ENCODE results near the gene OGFR. TPM values are rescaled to one million over a fixed set of nuclear protein-coding genes. Genes with fewer than 3 reads are reported as not detected.

OGFR gene
- total RNA-seq, 1 experiment from 2014 or later = 80.1 TPM

GRCh38 chr20:62761759-62762131 is 42.9 kb upstream of the OGFR start:
- Mint-ChIP-seq H3K9me3 (ENCODE audit: low read depth, unreplicated experiment) (no peaks in the 10 kb centered on the region), H3K4me3 (ENCODE audit: low read depth, unreplicated experiment) (no peak overlapping the region), H3K4me1 (ENCODE audit: low read depth, unreplicated experiment) (peaks cover 14% of the 10 kb centered on the region), H3K27ac (ENCODE audit: unreplicated experiment) (no peak overlapping the region), H3K36me3 (ENCODE audit: insufficient read depth, unreplicated experiment) (no peaks in the 10 kb centered on the region), H3K27me3 (ENCODE audit: unreplicated experiment) (peaks cover 80% of the 10 kb centered on the region)
- DNase-seq = no peak
- BruUV-seq (replicated peaks) = no TSS peak
- intact Hi-C loops (cut with micrococcal nuclease; ENCODE audit: unreplicated experiment) = no loop called here
- CTCF ChIA-PET = interaction anchor here (0.6 kb wide), 1 partner anchor 43 kb away, joined by 3 read pairs; no protein-coding TSS in a partner anchor
- TF ChIP-seq CTCF (IDR thresholded peaks at IDR 0.05; ENCODE audit: unreplicated experiment) = no peak

GRCh38 chr20:62762376-62762775 is 42.3 kb upstream of the OGFR start:
- no peak for DNase-seq
- intact Hi-C loops (cut with micrococcal nuclease; ENCODE audit: unreplicated experiment) = no loop called here
- no peak for TF ChIP-seq CTCF (IDR thresholded peaks at IDR 0.05; ENCODE audit: unreplicated experiment)
- Mint-ChIP-seq H3K4me3 (ENCODE audit: low read depth, unreplicated experiment) (no peak overlapping the region), H3K36me3 (ENCODE audit: insufficient read depth, unreplicated experiment) (no peaks in the 10 kb centered on the region), H3K27ac (ENCODE audit: unreplicated experiment) (no peak overlapping the region), H3K9me3 (ENCODE audit: low read depth, unreplicated experiment) (no peaks in the 10 kb centered on the region), H3K4me1 (ENCODE audit: low read depth, unreplicated experiment) (peaks cover 20% of the 10 kb centered on the region), H3K27me3 (ENCODE audit: unreplicated experiment) (peaks cover 80% of the 10 kb centered on the region)
- CTCF ChIA-PET = interaction anchor here (0.8 kb wide), 1 partner anchor 76 kb away, joined by 4 read pairs; no protein-coding TSS in a partner anchor
- no TSS peak for BruUV-seq (replicated peaks)

- H3K27ac Mint-ChIP-seq (ENCODE audit: unreplicated experiment) = no peak overlapping the region
- no peak for TF ChIP-seq CTCF (IDR thresholded peaks at IDR 0.05; ENCODE audit: unreplicated experiment)
- DNase-seq = no peak
- peaks cover 21% of the 10 kb centered on the region for H3K4me1 Mint-ChIP-seq (ENCODE audit: low read depth, unreplicated experiment)
- no TSS peak for BruUV-seq (replicated peaks)
- intact Hi-C loops (cut with micrococcal nuclease; ENCODE audit: unreplicated experiment) = no loop called here
- peaks cover 80% of the 10 kb centered on the region for H3K27me3 Mint-ChIP-seq (ENCODE audit: unreplicated experiment)
- H3K36me3 Mint-ChIP-seq (ENCODE audit: insufficient read depth, unreplicated experiment) = peaks cover under 1% of the 10 kb centered on the region
- CTCF ChIA-PET = interaction anchor here (0.6 to 0.8 kb wide), 2 partner anchors 77 to 224 kb away, joined by 4 read pairs; no protein-coding TSS in a partner anchor
- H3K4me3 Mint-ChIP-seq (ENCODE audit: low read depth, unreplicated experiment) = no peak overlapping the region
- no peaks in the 10 kb centered on the region for H3K9me3 Mint-ChIP-seq (ENCODE audit: low read depth, unreplicated experiment)
Measured at GRCh38 chr20:62762801-62763368, 41.8 kb upstream of the OGFR start.

- H3K36me3 Mint-ChIP-seq (ENCODE audit: insufficient read depth, unreplicated experiment) = peaks cover 5% of the 10 kb centered on the region
- no TSS peak for BruUV-seq (replicated peaks)
- TF ChIP-seq CTCF (IDR thresholded peaks at IDR 0.05; ENCODE audit: unreplicated experiment) = no peak
- H3K27ac Mint-ChIP-seq (ENCODE audit: unreplicated experiment) = no peak overlapping the region
- peaks cover 21% of the 10 kb centered on the region for H3K4me1 Mint-ChIP-seq (ENCODE audit: low read depth, unreplicated experiment)
- no peaks in the 10 kb centered on the region for H3K9me3 Mint-ChIP-seq (ENCODE audit: low read depth, unreplicated experiment)
- H3K27me3 Mint-ChIP-seq (ENCODE audit: unreplicated experiment) = peaks cover 79% of the 10 kb centered on the region
- no peak overlapping the region for H3K4me3 Mint-ChIP-seq (ENCODE audit: low read depth, unreplicated experiment)
- intact Hi-C loops (cut with micrococcal nuclease; ENCODE audit: unreplicated experiment) = no loop called here
- CTCF ChIA-PET = interaction anchor here (0.6 to 0.8 kb wide), 2 partner anchors 77 to 224 kb away, joined by 4 read pairs; no protein-coding TSS in a partner anchor
- no peak for DNase-seq
Measured at GRCh38 chr20:62763404-62763803, 41.2 kb upstream of the OGFR start.

Measured in Calu3 (cell line).